ENCODE data around the gene NACC2.

- TF ChIP-seq CTCF (IDR thresholded peaks at IDR 0.05) = no peak
- TF ChIP-seq EP300 (IDR thresholded peaks at IDR 0.05) = no peak
- TF ChIP-seq POLR2A (IDR thresholded peaks at IDR 0.05; ENCODE audit: low read depth) = no peak
- no peak for TF ChIP-seq POLR2AphosphoS5 (IDR thresholded peaks at IDR 0.05)
These were observed 82.4 kb downstream of the NACC2 start for GRCh38 chr9:136012651-136013050.

All from esophagus muscularis mucosa (tissue), 4 donors.